ENCODE results near the gene DVL1.
"Not testable (repeated sequence)": the region's sequence is repeated elsewhere in the genome, so short reads cannot be mapped to it uniquely, and the experiment has no call there.

DVL1 gene

DNA sequence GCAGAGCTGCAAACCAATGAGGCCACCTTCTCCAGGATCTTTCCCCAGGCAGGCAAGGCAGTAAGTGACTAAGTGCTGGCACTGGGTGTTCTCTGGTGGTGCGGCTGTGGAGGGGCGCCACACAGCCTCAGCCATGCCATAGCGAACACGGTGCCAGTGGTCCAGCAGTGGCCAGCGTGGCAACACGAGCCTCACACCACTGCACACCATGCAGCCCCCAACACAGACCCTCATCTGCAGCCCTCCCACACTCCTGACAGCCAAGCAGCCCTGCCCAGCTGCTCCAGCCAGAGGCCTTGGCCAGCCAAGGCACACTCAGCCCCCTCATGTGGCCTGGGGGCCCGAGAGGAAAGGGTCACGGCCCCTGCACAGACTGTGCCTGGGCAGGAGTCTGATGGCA, 27.7 kb downstream of the DVL1 start:
- Histone ChIP-seq H3K27ac (ENCODE audit: low read depth, low read length) (no peak overlapping the region), H3K4me3 (ENCODE audit: low read depth in 1 of 5, low read length in 5 of 5) (no peak overlapping the region), H3K27me3 (ENCODE audit: control insufficient read depth in 5 of 5, insufficient read depth in 4 of 5, low read length in 5 of 5) (no peaks in the 10 kb centered on the region), H3K9me3 (ENCODE audit: control insufficient read depth in 5 of 5, low read length in 5 of 5) (no peaks in the 10 kb centered on the region), H3K36me3 (ENCODE audit: control insufficient read depth in 5 of 5, insufficient read depth in 5 of 5, low read length in 5 of 5) (peaks cover 0 to 31% (median 23%) of the 10 kb centered on the region in 5 donors), H3K4me1 (ENCODE audit: control insufficient read depth in 5 of 5, insufficient read depth in 5 of 5, low read length in 5 of 5) (peaks cover 3 to 46% (median 39%) of the 10 kb centered on the region in 5 donors), H3K9ac (ENCODE audit: low read length in 5 of 5) (peak overlapping the region in 1 of 5 donors; percentile 28)

GRCh38 chr1:1320666-1321448, 28.4 kb downstream of the DVL1 start:
- H3K27me3 ChIP-seq (ENCODE audit: control insufficient read depth in 5 of 5, insufficient read depth in 4 of 5, low read length in 5 of 5), result no peaks in the 10 kb centered on the region
- no peak overlapping the region for H3K27ac ChIP-seq (ENCODE audit: low read depth, low read length)
- no peak overlapping the region for H3K4me3 ChIP-seq (ENCODE audit: low read depth in 1 of 5, low read length in 5 of 5)
- no peaks in the 10 kb centered on the region for H3K9me3 ChIP-seq (ENCODE audit: control insufficient read depth in 5 of 5, low read length in 5 of 5)
- peaks cover 0 to 34% (median 23%) of the 10 kb centered on the region in 5 donors for H3K36me3 ChIP-seq (ENCODE audit: control insufficient read depth in 5 of 5, insufficient read depth in 5 of 5, low read length in 5 of 5)
- peaks cover 3 to 40% (median 33%) of the 10 kb centered on the region in 5 donors for H3K4me1 ChIP-seq (ENCODE audit: control insufficient read depth in 5 of 5, insufficient read depth in 5 of 5, low read length in 5 of 5)
- H3K9ac ChIP-seq (ENCODE audit: low read length in 5 of 5), result peak overlapping the region in 1 of 5 donors; percentile 28

DNA sequence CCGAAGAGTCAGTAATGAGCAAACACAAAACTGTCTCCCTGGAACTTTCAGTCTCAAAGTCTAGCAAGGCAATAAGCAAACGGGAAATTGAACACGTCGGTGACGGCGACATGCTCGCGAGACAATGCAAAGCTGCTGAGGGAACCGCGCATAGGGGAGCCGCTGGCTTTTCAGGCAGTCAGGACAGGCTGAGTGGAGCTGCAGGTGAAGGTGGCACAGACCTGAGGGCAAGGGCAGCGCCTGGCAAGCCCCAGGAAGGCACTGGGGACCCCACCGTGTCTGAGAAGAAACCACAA, 29.6 kb downstream of the DVL1 start:
- H3K36me3 ChIP-seq (ENCODE audit: control insufficient read depth in 5 of 5, insufficient read depth in 5 of 5, low read length in 5 of 5), result peaks cover 0 to 43% (median 31%) of the 10 kb centered on the region in 5 donors
- H3K9ac ChIP-seq (ENCODE audit: low read length in 5 of 5), result no peak overlapping the region
- H3K27me3 ChIP-seq (ENCODE audit: control insufficient read depth in 5 of 5, insufficient read depth in 4 of 5, low read length in 5 of 5), result no peaks in the 10 kb centered on the region
- peaks cover 0 to 29% (median 23%) of the 10 kb centered on the region in 5 donors for H3K4me1 ChIP-seq (ENCODE audit: control insufficient read depth in 5 of 5, insufficient read depth in 5 of 5, low read length in 5 of 5)
- H3K9me3 ChIP-seq (ENCODE audit: control insufficient read depth in 5 of 5, low read length in 5 of 5), result no peaks in the 10 kb centered on the region
- H3K27ac ChIP-seq (ENCODE audit: low read depth, low read length), result no peak overlapping the region
- no peak overlapping the region for H3K4me3 ChIP-seq (ENCODE audit: low read depth in 1 of 5, low read length in 5 of 5)

DNA sequence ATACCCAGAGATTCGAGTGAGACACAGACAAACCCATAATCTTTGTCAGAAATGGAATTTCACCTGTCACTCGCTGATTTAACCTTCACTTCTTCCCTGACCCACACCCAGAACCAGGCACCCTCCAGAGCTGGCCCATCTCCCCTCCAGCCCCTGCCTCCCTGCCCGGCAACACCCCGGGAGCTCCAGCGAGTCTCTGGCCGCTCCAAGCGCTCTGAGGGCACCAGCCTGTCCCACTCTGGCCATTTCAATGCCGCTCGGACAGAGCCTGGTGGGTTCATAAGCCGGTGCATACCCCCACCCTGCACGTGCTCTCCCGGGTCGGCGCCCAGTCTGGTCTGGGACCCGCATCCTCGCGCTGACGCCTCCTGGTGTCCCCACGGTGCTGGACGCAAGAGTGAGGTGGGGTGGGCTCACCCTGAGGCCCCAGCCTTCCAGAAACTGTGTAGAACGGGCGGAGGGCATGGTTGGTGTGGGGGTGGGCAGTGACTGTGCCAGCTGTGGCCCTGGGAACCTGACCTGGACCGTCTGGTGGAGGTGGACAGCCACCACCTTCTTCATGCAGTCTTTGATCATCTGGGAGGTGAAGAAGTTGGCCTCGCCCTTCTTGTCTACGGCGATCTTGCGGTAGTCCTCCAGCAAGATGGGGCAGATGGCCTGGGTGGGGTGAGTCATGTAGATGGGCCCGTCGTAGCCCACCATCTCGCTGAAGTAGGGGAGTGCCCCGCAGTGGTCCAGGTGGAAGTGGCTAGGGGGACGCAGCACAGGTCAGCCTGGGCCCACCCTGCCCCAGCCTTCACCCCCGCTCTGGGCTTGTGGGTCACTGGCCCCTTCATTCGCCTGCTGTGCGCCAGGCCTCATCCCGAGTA, 30.2 kb downstream of the DVL1 start:
- no peak overlapping the region for H3K27ac ChIP-seq (ENCODE audit: low read depth, low read length)
- peaks cover 0 to 26% (median 23%) of the 10 kb centered on the region in 5 donors for H3K4me1 ChIP-seq (ENCODE audit: control insufficient read depth in 5 of 5, insufficient read depth in 5 of 5, low read length in 5 of 5)
- H3K9me3 ChIP-seq (ENCODE audit: control insufficient read depth in 5 of 5, low read length in 5 of 5), result no peaks in the 10 kb centered on the region
- no peak overlapping the region for H3K9ac ChIP-seq (ENCODE audit: low read length in 5 of 5)
- H3K36me3 ChIP-seq (ENCODE audit: control insufficient read depth in 5 of 5, insufficient read depth in 5 of 5, low read length in 5 of 5), result peaks cover 0 to 49% (median 36%) of the 10 kb centered on the region in 5 donors
- H3K4me3 ChIP-seq (ENCODE audit: low read depth in 1 of 5, low read length in 5 of 5), result no peak overlapping the region
- no peaks in the 10 kb centered on the region for H3K27me3 ChIP-seq (ENCODE audit: control insufficient read depth in 5 of 5, insufficient read depth in 4 of 5, low read length in 5 of 5)

GRCh38 chr1:1318131-1318652, 31.0 kb downstream of the DVL1 start:
- H3K9ac ChIP-seq (ENCODE audit: low read length in 5 of 5), result no peak overlapping the region
- H3K27ac ChIP-seq (ENCODE audit: low read depth, low read length), result no peak overlapping the region
- H3K9me3 ChIP-seq (ENCODE audit: control insufficient read depth in 5 of 5, low read length in 5 of 5), result no peaks in the 10 kb centered on the region
- H3K27me3 ChIP-seq (ENCODE audit: control insufficient read depth in 5 of 5, insufficient read depth in 4 of 5, low read length in 5 of 5), result no peaks in the 10 kb centered on the region
- peaks cover 0 to 57% (median 45%) of the 10 kb centered on the region in 5 donors for H3K36me3 ChIP-seq (ENCODE audit: control insufficient read depth in 5 of 5, insufficient read depth in 5 of 5, low read length in 5 of 5)
- peaks cover 0 to 22% (median 18%) of the 10 kb centered on the region in 5 donors for H3K4me1 ChIP-seq (ENCODE audit: control insufficient read depth in 5 of 5, insufficient read depth in 5 of 5, low read length in 5 of 5)
- no peak overlapping the region for H3K4me3 ChIP-seq (ENCODE audit: low read depth in 1 of 5, low read length in 5 of 5)

GRCh38 chr1:1317420-1317819, 31.8 kb downstream of the DVL1 start:
- H3K9ac ChIP-seq (ENCODE audit: low read length in 5 of 5), result no peak overlapping the region
- H3K9me3 ChIP-seq (ENCODE audit: control insufficient read depth in 5 of 5, low read length in 5 of 5), result no peaks in the 10 kb centered on the region
- H3K27me3 ChIP-seq (ENCODE audit: control insufficient read depth in 5 of 5, insufficient read depth in 4 of 5, low read length in 5 of 5), result no peaks in the 10 kb centered on the region
- no peak overlapping the region for H3K4me3 ChIP-seq (ENCODE audit: low read depth in 1 of 5, low read length in 5 of 5)
- no peak overlapping the region for H3K27ac ChIP-seq (ENCODE audit: low read depth, low read length)
- peaks cover 0 to 15% (median 12%) of the 10 kb centered on the region in 5 donors for H3K4me1 ChIP-seq (ENCODE audit: control insufficient read depth in 5 of 5, insufficient read depth in 5 of 5, low read length in 5 of 5)
- peaks cover 0 to 65% (median 52%) of the 10 kb centered on the region in 5 donors for H3K36me3 ChIP-seq (ENCODE audit: control insufficient read depth in 5 of 5, insufficient read depth in 5 of 5, low read length in 5 of 5)

GRCh38 chr1:1316199-1316598, 33.0 kb downstream of the DVL1 start:
- not testable (repeated sequence) for H3K27me3 ChIP-seq (ENCODE audit: control insufficient read depth in 5 of 5, insufficient read depth in 4 of 5, low read length in 5 of 5); H3K9ac ChIP-seq (ENCODE audit: low read length in 5 of 5); H3K4me3 ChIP-seq (ENCODE audit: low read depth in 1 of 5, low read length in 5 of 5); H3K4me1 ChIP-seq (ENCODE audit: control insufficient read depth in 5 of 5, insufficient read depth in 5 of 5, low read length in 5 of 5); H3K9me3 ChIP-seq (ENCODE audit: control insufficient read depth in 5 of 5, low read length in 5 of 5); H3K27ac ChIP-seq (ENCODE audit: low read depth, low read length)
- H3K36me3 ChIP-seq (ENCODE audit: control insufficient read depth in 5 of 5, insufficient read depth in 5 of 5, low read length in 5 of 5), result peaks cover 0 to 73% (median 62%) of the 10 kb centered on the region in 5 donors

DNA sequence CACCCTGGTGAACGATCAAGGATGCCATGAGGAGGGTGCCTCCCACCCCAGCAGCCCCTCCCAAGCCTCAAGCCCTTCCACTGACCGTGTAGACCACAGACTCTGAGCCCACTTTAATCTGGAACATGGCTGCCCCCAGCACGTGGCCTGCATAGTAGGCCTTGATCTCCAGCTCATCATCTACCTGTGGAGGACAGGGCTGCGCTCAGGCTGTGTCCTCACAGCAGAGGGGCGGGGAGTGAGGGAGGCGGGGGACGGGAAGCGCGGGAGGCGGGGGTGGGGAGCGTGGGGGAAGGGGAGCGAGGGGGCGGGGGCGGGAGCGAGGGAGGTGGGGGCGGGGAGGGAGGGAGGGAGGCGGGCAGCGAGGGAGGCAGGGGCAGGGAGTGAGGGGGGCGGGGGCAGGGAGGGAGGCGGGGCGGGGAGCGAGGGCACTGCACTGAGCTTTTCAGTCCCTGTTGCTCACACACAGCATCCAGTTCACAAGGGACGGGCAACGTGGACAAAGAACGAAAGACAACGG, 33.7 kb downstream of the DVL1 start:
- peaks cover 0 to 73% (median 66%) of the 10 kb centered on the region in 5 donors for H3K36me3 ChIP-seq (ENCODE audit: control insufficient read depth in 5 of 5, insufficient read depth in 5 of 5, low read length in 5 of 5)
- H3K4me3 ChIP-seq (ENCODE audit: low read depth in 1 of 5, low read length in 5 of 5), result no peak overlapping the region
- H3K9ac ChIP-seq (ENCODE audit: low read length in 5 of 5), result no peak overlapping the region
- no peaks in the 10 kb centered on the region for H3K27me3 ChIP-seq (ENCODE audit: control insufficient read depth in 5 of 5, insufficient read depth in 4 of 5, low read length in 5 of 5)
- no peaks in the 10 kb centered on the region for H3K9me3 ChIP-seq (ENCODE audit: control insufficient read depth in 5 of 5, low read length in 5 of 5)
- H3K27ac ChIP-seq (ENCODE audit: low read depth, low read length), result no peak overlapping the region
- H3K4me1 ChIP-seq (ENCODE audit: control insufficient read depth in 5 of 5, insufficient read depth in 5 of 5, low read length in 5 of 5), result peaks cover 0 to under 1% (median 0%) of the 10 kb centered on the region in 5 donors

GRCh38 chr1:1314678-1315335, 34.4 kb downstream of the DVL1 start:
- Histone ChIP-seq H3K4me1 (ENCODE audit: control insufficient read depth in 5 of 5, insufficient read depth in 5 of 5, low read length in 5 of 5) (peaks cover 0 to 2% (median under 1%) of the 10 kb centered on the region in 5 donors), H3K9ac (ENCODE audit: low read length in 5 of 5) (no peak overlapping the region), H3K4me3 (ENCODE audit: low read depth in 1 of 5, low read length in 5 of 5) (no peak overlapping the region), H3K9me3 (ENCODE audit: control insufficient read depth in 5 of 5, low read length in 5 of 5) (no peaks in the 10 kb centered on the region), H3K36me3 (ENCODE audit: control insufficient read depth in 5 of 5, insufficient read depth in 5 of 5, low read length in 5 of 5) (peaks cover 0 to 73% (median 60%) of the 10 kb centered on the region in 5 donors), H3K27ac (ENCODE audit: low read depth, low read length) (no peak overlapping the region), H3K27me3 (ENCODE audit: control insufficient read depth in 5 of 5, insufficient read depth in 4 of 5, low read length in 5 of 5) (no peaks in the 10 kb centered on the region)

All from subcutaneous abdominal adipose tissue (tissue), 5 donors.